CD14-positive monocyte (primary cell): ENCODE data around the gene HSD17B14. TPM values are rescaled to one million over a fixed set of nuclear protein-coding genes. Genes with fewer than 3 reads are reported as not detected.

ENCODE experiments used
- DNase-seq, 3 donors: peaks; one replicate each; pipeline ENCODE4 v3.0.0-alpha.2; 2011 to 2022
- H2AFZ ChIP-seq: 2 replicates; pipeline ENCODE4 v1.6.0; 2012; ENCODE audit warnings: mild to moderate bottlenecking, low read depth, low read length, inconsistent platforms; ENCODE audit not compliant: insufficient read depth, poor library complexity, severe bottlenecking
- H3K27ac ChIP-seq, 2 donors: 1 replicate in 1 of 2; 2 replicates in 1 of 2; pipeline ENCODE4 v1.5.1; 2012 to 2013; ENCODE audit warnings: low read length in 2 of 2, control low read depth in 1 of 2, inconsistent platforms in 1 of 2, low read depth in 1 of 2, mild to moderate bottlenecking in 1 of 2
- H3K27me3 ChIP-seq, 2 donors: one replicate each; pipeline versions ENCODE4 v1.6.0 to v1.6.1; 2011 to 2013; ENCODE audit warnings: low read length in 2 of 2; ENCODE audit not compliant: control insufficient read depth in 2 of 2, insufficient read depth in 2 of 2
- H3K36me3 ChIP-seq, 2 donors: replicated peaks in 1 of 2; 1 replicate in 1 of 2; 2 replicates in 1 of 2; pipeline versions ENCODE4 v1.5.1 to v1.6.1; 2012 to 2013; ENCODE audit warnings: low read length in 2 of 2, control low read depth in 1 of 2, inconsistent platforms in 1 of 2, mild to moderate bottlenecking in 1 of 2; ENCODE audit not compliant: insufficient read depth in 2 of 2, control insufficient read depth in 1 of 2
- H3K4me1 ChIP-seq, 2 donors: 1 replicate in 1 of 2; 2 replicates in 1 of 2; pipeline versions ENCODE4 v1.5.1 to v1.6.1; 2012 to 2013; ENCODE audit warnings: low read length in 2 of 2, control low read depth in 1 of 2, inconsistent platforms in 1 of 2, mild to moderate bottlenecking in 1 of 2, moderate library complexity in 1 of 2; ENCODE audit not compliant: insufficient read depth in 2 of 2, control insufficient read depth in 1 of 2
- H3K4me2 ChIP-seq: replicated peaks from 2 replicates; pipeline ENCODE3; 2012; ENCODE audit warnings: low read length, moderate library complexity, mild to moderate bottlenecking; ENCODE audit not compliant: poor library complexity, severe bottlenecking; ENCODE audit errors: extremely low read depth
- H3K4me3 ChIP-seq, 3 experiments: fragments of 200-600 bp in 1 of 3; sonication (generic) in 1 of 3; replicated peaks in 1 of 3; 1 replicate in 2 of 3; 2 replicates in 1 of 3; pipeline ENCODE4 v1.5.1; 2011 to 2013; ENCODE audit warnings: low read length in 3 of 3, mild to moderate bottlenecking in 3 of 3, control low read depth in 2 of 3, low read depth in 2 of 3, inconsistent platforms in 1 of 3, moderate library complexity in 1 of 3
- H3K79me2 ChIP-seq: 2 replicates; pipeline ENCODE4 v1.6.0; 2012; ENCODE audit warnings: mild to moderate bottlenecking, control low read depth, inconsistent platforms, low read length, moderate library complexity; ENCODE audit not compliant: insufficient read depth
- H3K9ac ChIP-seq: 2 replicates; pipeline ENCODE4 v1.6.0; 2017; ENCODE audit warnings: low read length, mild to moderate bottlenecking; ENCODE audit not compliant: insufficient read depth, poor library complexity, severe bottlenecking
- H3K9me3 ChIP-seq, 2 donors: replicated peaks in 1 of 2; 1 replicate in 1 of 2; 2 replicates in 1 of 2; pipeline versions ENCODE4 v1.5.1 to v1.6.1; 2012 to 2013; ENCODE audit warnings: low read length in 2 of 2, control low read depth in 1 of 2; ENCODE audit not compliant: control insufficient read depth in 1 of 2, insufficient read depth in 1 of 2
- H4K20me1 ChIP-seq: 2 replicates; pipeline ENCODE4 v1.6.0; 2012; ENCODE audit warnings: mild to moderate bottlenecking, low read length, control low read depth, moderate library complexity; ENCODE audit not compliant: insufficient read depth
- H3K27ac Mint-ChIP-seq, 7 donors: one replicate each; pipeline ENCODE4 v1.8.0; 2020; ENCODE audit warnings: mild to moderate bottlenecking in 7 of 7, mixed read lengths in 7 of 7, moderate library complexity in 6 of 7, inconsistent platforms in 2 of 7
- H3K27me3 Mint-ChIP-seq, 3 donors: one replicate each; pipeline ENCODE4 v1.8.0; 2021 to 2022; ENCODE audit warnings: low read depth in 3 of 3, mild to moderate bottlenecking in 3 of 3, mixed read lengths in 3 of 3, moderate library complexity in 3 of 3, inconsistent platforms in 1 of 3
- H3K36me3 Mint-ChIP-seq, 2 donors: one replicate each; pipeline ENCODE4 v1.8.0; 2020; ENCODE audit warnings: mixed read lengths in 2 of 2, inconsistent platforms in 1 of 2, mild to moderate bottlenecking in 1 of 2
- H3K4me1 Mint-ChIP-seq: one replicate; pipeline ENCODE4 v1.8.0; 2020; ENCODE audit warnings: mild to moderate bottlenecking, mixed read lengths
- H3K4me3 Mint-ChIP-seq, 2 donors: one replicate each; pipeline ENCODE4 v1.8.0; 2020; ENCODE audit warnings: mild to moderate bottlenecking in 2 of 2, mixed read lengths in 2 of 2, moderate library complexity in 1 of 2
- H3K9me3 Mint-ChIP-seq, 7 donors: one replicate each; pipeline ENCODE4 v1.8.0; 2020 to 2022; ENCODE audit warnings: mixed read lengths in 7 of 7, mild to moderate bottlenecking in 6 of 7, moderate library complexity in 6 of 7, inconsistent platforms in 2 of 7
- CTCF ChIP-seq: fragments of 200-600 bp; IDR thresholded peaks from one replicate; pipeline ENCODE4 v1.8.0; 2022; ENCODE audit warnings: antibody characterized with exemption, mild to moderate bottlenecking
- WGBS: methylation state at CpG from one replicate; pipeline ENCODE4 v1.1.5; 2013; ENCODE audit warnings: missing lambda C conversion rate; ENCODE audit not compliant: insufficient coverage; 5-methylcytosine and 5-hydroxymethylcytosine counted together
- intact Hi-C, 2 donors: fragments of 100-400 bp; cut with micrococcal nuclease; formaldehyde crosslinking; loops; one replicate each; pipeline versions ENCODE4 v1.15.0 to v1.15.1; 2023
- polyA plus RNA-seq, 3 donors: library from polyadenylated mRNA; depleted of rRNA in 1 of 3; unstranded in 2 of 3; stranded (reverse) in 1 of 3; fragments of 300-500 nt in 2 of 3; fragments of >200 nt in 1 of 3; fragmentation: Illumina TruSeq in 2 of 3; gene quantifications; 1 replicate in 2 of 3; 2 replicates in 1 of 3; pipeline ENCODE4 v1.2.3, GENCODE V29; 2012 to 2021

The HSD17B14 gene
- polyA plus RNA-seq, 3 donors, result not detected

- Histone ChIP-seq H4K20me1 (no peaks in the 10 kb centered on the region), H3K36me3 (no peaks in the 10 kb centered on the region), H3K9ac (no peak overlapping the region), H3K9me3 (no peaks in the 10 kb centered on the region), H3K4me3 (no peak overlapping the region), H3K4me1 (peaks cover 4 to 6% of the 10 kb centered on the region in 2 donors), H3K27ac (no peak overlapping the region), H2AFZ (no peak overlapping the region), H3K4me2 (no peak overlapping the region), H3K27me3 (no peaks in the 10 kb centered on the region), H3K79me2 (no peaks in the 10 kb centered on the region)
- Mint-ChIP-seq H3K27me3 (peaks cover under 1 to 2% (median 2%) of the 10 kb centered on the region in 3 donors), H3K36me3 (peaks cover 0 to 5% of the 10 kb centered on the region in 2 donors), H3K27ac (no peak overlapping the region), H3K4me1 (peaks cover 6% of the 10 kb centered on the region), H3K9me3 (no peaks in the 10 kb centered on the region), H3K4me3 (no peak overlapping the region)
- DNase-seq, result no peak
- intact Hi-C loops, result loop anchor here in 1 of 2 donors (5.0 kb wide), 1 partner anchor 173 kb away; no protein-coding TSS in a partner anchor
- WGBS, result 67% methylated on average over 6 of the region's 6 CpGs
- no peak for TF ChIP-seq CTCF
Measured at GRCh38 chr19:48798937-48799336, 37.4 kb downstream of the HSD17B14 start.

- no peak overlapping the region for H3K4me3 Mint-ChIP-seq
- Histone ChIP-seq H3K4me3 (no peak overlapping the region), H3K27me3 (no peaks in the 10 kb centered on the region), H3K9me3 (no peaks in the 10 kb centered on the region), H3K4me2 (no peak overlapping the region), H2AFZ (no peak overlapping the region), H3K27ac (no peak overlapping the region), H4K20me1 (no peaks in the 10 kb centered on the region), H3K4me1 (peaks cover 4 to 6% of the 10 kb centered on the region in 2 donors), H3K9ac (no peak overlapping the region), H3K79me2 (no peaks in the 10 kb centered on the region), H3K36me3 (no peaks in the 10 kb centered on the region)
- no peaks in the 10 kb centered on the region for H3K9me3 Mint-ChIP-seq
- peaks cover 6% of the 10 kb centered on the region for H3K4me1 Mint-ChIP-seq
- no peak for TF ChIP-seq CTCF
- peaks cover 1 to 2% (median 2%) of the 10 kb centered on the region in 3 donors for H3K27me3 Mint-ChIP-seq
- intact Hi-C loops, result loop anchor here in 1 of 2 donors (5.0 kb wide), 1 partner anchor 175 kb away; no protein-coding TSS in a partner anchor
- WGBS, result 91% methylated on average over 5 of the region's 7 CpGs
- H3K27ac Mint-ChIP-seq, result no peak overlapping the region
- DNase-seq, result no peak
- H3K36me3 Mint-ChIP-seq, result peaks cover 0 to 5% of the 10 kb centered on the region in 2 donors
Measured at GRCh38 chr19:48797103-48797502, 39.2 kb downstream of the HSD17B14 start.
